SK-N-MC (cell line): ENCODE data around the gene GPR17.

Experiments used
- DNase-seq: peaks from one replicate; pipeline ENCODE4 v3.0.0-alpha.2; 2011; ENCODE audit warnings: low read depth, low spot score
- H3K27ac ChIP-seq: fragments of 200-600 bp; sonication (generic); 2 replicates; pipeline ENCODE4 v1.5.1; 2016; ENCODE audit warnings: mixed run types
- H3K36me3 ChIP-seq: fragments of 200-600 bp; sonication (generic); 2 replicates; pipeline ENCODE4 v1.6.1; 2017; ENCODE audit warnings: antibody characterized with exemption, low read length, mixed read lengths; ENCODE audit not compliant: insufficient read depth
- H3K4me3 ChIP-seq: fragments of 200-600 bp; sonication (generic); 2 replicates; pipeline ENCODE4 v1.5.1; 2016
- H3K9ac ChIP-seq: fragments of 200-600 bp; sonication (generic); 2 replicates; pipeline ENCODE4 v1.8.0; 2017; ENCODE audit warnings: mixed run types, mixed read lengths; ENCODE audit not compliant: insufficient read length
- H3K9me3 ChIP-seq: fragments of 200-600 bp; sonication (generic); 2 replicates; pipeline ENCODE4 v1.6.1; 2017; ENCODE audit warnings: low read depth, mild to moderate bottlenecking, antibody characterized with exemption, low read length, moderate library complexity, mixed read lengths
- EZH2 ChIP-seq: fragments of 200-600 bp; sonication (generic); IDR thresholded peaks from one replicate; pipeline ENCODE4 v1.6.1; 2017; ENCODE audit warnings: antibody characterized with exemption
- FOXP2 ChIP-seq: optimal IDR thresholded peaks from 2 replicates; pipeline ENCODE3; 2011; ENCODE audit warnings: mild to moderate bottlenecking, moderate library complexity; ENCODE audit not compliant: insufficient read depth; ENCODE audit errors: extremely low read length, control extremely low read depth
- POLR2AphosphoS5 ChIP-seq: IDR thresholded peaks from 2 replicates; pipeline ENCODE4 v1.6.1; 2012; ENCODE audit warnings: mild to moderate bottlenecking, low read depth, low read length, borderline replicate concordance

Gene GPR17

GRCh38 chr2:127620866-127621265, 25.1 kb upstream of the GPR17 start:
- TF ChIP-seq FOXP2: no peak

GRCh38 chr2:127621981-127622431, 23.9 kb upstream of the GPR17 start:
- DNase-seq: no peak
- Histone ChIP-seq H3K4me3 (no peak overlapping the region), H3K36me3 (no peaks in the 10 kb centered on the region), H3K27ac (no peak overlapping the region), H3K9ac (no peak overlapping the region), H3K9me3 (no peaks in the 10 kb centered on the region)
- TF ChIP-seq FOXP2: no peak
- no peak for TF ChIP-seq POLR2AphosphoS5
- no peak for TF ChIP-seq EZH2

More at GRCh38 chr2:127620866-127621265, 25.1 kb upstream of the GPR17 start:
- DNase-seq: no peak
- H3K9me3 ChIP-seq: no peaks in the 10 kb centered on the region
- H3K9ac ChIP-seq: no peak overlapping the region
- H3K36me3 ChIP-seq: no peaks in the 10 kb centered on the region
- H3K27ac ChIP-seq: no peak overlapping the region
- no peak overlapping the region for H3K4me3 ChIP-seq

GRCh38 chr2:127622561-127623387, 23.2 kb upstream of the GPR17 start:
- DNase-seq: no peak
- H3K9me3 ChIP-seq: no peaks in the 10 kb centered on the region

GRCh38 chr2:127623388-127624319, 22.3 kb upstream of the GPR17 start:
- no peaks in the 10 kb centered on the region for H3K36me3 ChIP-seq
- no peak for DNase-seq
- no peak for TF ChIP-seq EZH2
- no peak for TF ChIP-seq POLR2AphosphoS5
- TF ChIP-seq FOXP2: no peak
- no peak overlapping the region for H3K27ac ChIP-seq
- no peaks in the 10 kb centered on the region for H3K9me3 ChIP-seq
- no peak overlapping the region for H3K9ac ChIP-seq
- H3K4me3 ChIP-seq: no peak overlapping the region

More at GRCh38 chr2:127622561-127623387, 23.2 kb upstream of the GPR17 start:
- H3K9ac ChIP-seq: no peak overlapping the region
- TF ChIP-seq POLR2AphosphoS5 (no peak), EZH2 (no peak), FOXP2 (no peak)
- no peaks in the 10 kb centered on the region for H3K36me3 ChIP-seq
- no peak overlapping the region for H3K27ac ChIP-seq
- no peak overlapping the region for H3K4me3 ChIP-seq

GRCh38 chr2:127624320-127624755, 21.6 kb upstream of the GPR17 start:
- DNase-seq: no peak
- no peak for TF ChIP-seq POLR2AphosphoS5
- no peak for TF ChIP-seq EZH2
- no peak for TF ChIP-seq FOXP2
- H3K9me3 ChIP-seq: no peaks in the 10 kb centered on the region
- H3K36me3 ChIP-seq: no peaks in the 10 kb centered on the region
- no peak overlapping the region for H3K4me3 ChIP-seq
- H3K27ac ChIP-seq: no peak overlapping the region
- H3K9ac ChIP-seq: no peak overlapping the region

GRCh38 chr2:127624756-127625571, 21.0 kb upstream of the GPR17 start:
- no peak for TF ChIP-seq FOXP2
- no peak overlapping the region for H3K9ac ChIP-seq
- H3K4me3 ChIP-seq: no peak overlapping the region
- no peaks in the 10 kb centered on the region for H3K9me3 ChIP-seq
- H3K27ac ChIP-seq: no peak overlapping the region
- H3K36me3 ChIP-seq: no peaks in the 10 kb centered on the region
- no peak for DNase-seq

- TF ChIP-seq POLR2AphosphoS5 (no peak), EZH2 (no peak), FOXP2 (no peak)
- Histone ChIP-seq H3K4me3 (no peak overlapping the region), H3K9me3 (no peaks in the 10 kb centered on the region), H3K27ac (no peak overlapping the region), H3K36me3 (no peaks in the 10 kb centered on the region), H3K9ac (no peak overlapping the region)
- DNase-seq: no peak
Measured at GRCh38 chr2:127625572-127625951, 20.4 kb upstream of the GPR17 start.

- TF ChIP-seq FOXP2 (no peak), EZH2 (no peak), POLR2AphosphoS5 (no peak)
- no peak overlapping the region for H3K9ac ChIP-seq
- DNase-seq: no peak
- H3K4me3 ChIP-seq: no peak overlapping the region
- H3K27ac ChIP-seq: no peak overlapping the region
- H3K36me3 ChIP-seq: no peaks in the 10 kb centered on the region
- H3K9me3 ChIP-seq: no peaks in the 10 kb centered on the region
Measured at GRCh38 chr2:127626175-127626574, 19.8 kb upstream of the GPR17 start.
